H1 (cell line): ENCODE results near the gene FRK. TPM values are rescaled to one million over a fixed set of nuclear protein-coding genes. Genes with fewer than 3 reads are reported as not detected.

Experiments used
- CTCF ChIA-PET: fragments of 300-600 bp; sonication (Branson Sonifier 250); formaldehyde crosslinking; loops from one replicate; lab custom pipeline; 2021; ENCODE audit not compliant: partially characterized antibody; lab: Charles Lee
- POLR2A ChIA-PET: fragments of 300-600 bp; sonication (Branson Sonifier 250); formaldehyde crosslinking; loops from one replicate; lab custom pipeline; 2021; ENCODE audit warnings: inconsistent platforms; ENCODE audit not compliant: partially characterized antibody; lab: Charles Lee
- DNase-seq, 2 experiments: peaks; one replicate each; pipeline versions ENCODE4 v3.0.0 to v3.0.0-alpha.2; 2010 to 2022; ENCODE audit warnings: low spot score in 2 of 2, low read depth in 1 of 2, mixed read lengths in 1 of 2
- FAIRE-seq: peaks from 2 replicates; lab custom pipeline; 2011; peaks lifted over from hg19 to GRCh38; lab: Jason Lieb, UNC
- H2AFZ ChIP-seq: 2 replicates; pipeline ENCODE4 v1.8.1; 2012; ENCODE audit warnings: low read length, inconsistent platforms
- H2AK5ac ChIP-seq: 2 replicates; pipeline ENCODE4 v1.6.1; 2013; ENCODE audit warnings: low read depth, low read length
- H2BK120ac ChIP-seq: replicated peaks from 2 replicates; pipeline ENCODE3; 2013; ENCODE audit warnings: low read depth, low read length, inconsistent platforms
- H2BK12ac ChIP-seq: 2 replicates; pipeline ENCODE4 v1.6.1; 2013; ENCODE audit warnings: low read depth, low read length
- H2BK15ac ChIP-seq: 2 replicates; pipeline ENCODE4 v1.6.1; 2013; ENCODE audit warnings: low read length
- H2BK20ac ChIP-seq: 2 replicates; pipeline ENCODE4 v1.6.1; 2013; ENCODE audit warnings: low read length
- H2BK5ac ChIP-seq: 2 replicates; pipeline ENCODE4 v1.6.1; 2013; ENCODE audit warnings: low read depth, low read length
- H3K14ac ChIP-seq: 2 replicates; pipeline ENCODE4 v1.6.1; 2013; ENCODE audit warnings: inconsistent platforms; ENCODE audit not compliant: insufficient read length
- H3K18ac ChIP-seq: 2 replicates; pipeline ENCODE4 v1.6.1; 2013; ENCODE audit warnings: low read length; ENCODE audit errors: extremely low read depth
- H3K23ac ChIP-seq: 2 replicates; pipeline ENCODE4 v1.6.1; 2013; ENCODE audit warnings: inconsistent platforms; ENCODE audit not compliant: insufficient read length
- H3K23me2 ChIP-seq: 2 replicates; pipeline ENCODE4 v1.6.1; 2013; ENCODE audit warnings: low read depth, low read length
- H3K27ac ChIP-seq: 2 replicates; pipeline ENCODE4 v1.6.1; 2011; ENCODE audit warnings: low read depth, low read length, inconsistent platforms
- H3K27me3 ChIP-seq, 4 experiments: replicated peaks in 1 of 4; 1 replicate in 1 of 4; 2 replicates in 3 of 4; pipeline versions ENCODE4 v1.6.1 to v1.8.1; 2011 to 2013; ENCODE audit warnings: low read length in 3 of 4, mild to moderate bottlenecking in 3 of 4, inconsistent platforms in 2 of 4, mixed read lengths in 2 of 4, moderate library complexity in 1 of 4; ENCODE audit not compliant: control insufficient read depth in 3 of 4, insufficient read depth in 3 of 4; ENCODE audit errors: extremely low read depth in 1 of 4
- H3K36me3 ChIP-seq, 4 experiments: 2 replicates each; pipeline versions ENCODE4 v1.6.1 to v1.8.1; 2011 to 2013; ENCODE audit warnings: mild to moderate bottlenecking in 4 of 4, low read length in 3 of 4, moderate library complexity in 2 of 4, control low read depth in 1 of 4, inconsistent platforms in 1 of 4; ENCODE audit not compliant: insufficient read depth in 4 of 4, control insufficient read depth in 2 of 4
- H3K4ac ChIP-seq: replicated peaks from 2 replicates; pipeline ENCODE3; 2013; ENCODE audit warnings: low read length, low read depth, mixed read lengths, inconsistent platforms; ENCODE audit not compliant: insufficient read length
- H3K4me1 ChIP-seq, 4 experiments: replicated peaks in 1 of 4; 1 replicate in 1 of 4; 2 replicates in 3 of 4; pipeline versions ENCODE4 v1.6.1 to v1.8.1; 2011 to 2013; ENCODE audit warnings: low read length in 3 of 4, inconsistent platforms in 2 of 4, mixed read lengths in 1 of 4; ENCODE audit not compliant: insufficient read depth in 4 of 4, control insufficient read depth in 3 of 4
- H3K4me2 ChIP-seq, 2 experiments: 2 replicates each; pipeline versions ENCODE4 v1.6.1 to v1.8.1; 2011 to 2013; ENCODE audit warnings: low read depth in 2 of 2, low read length in 2 of 2, control low read depth in 1 of 2, inconsistent platforms in 1 of 2, mild to moderate bottlenecking in 1 of 2; ENCODE audit not compliant: insufficient read depth in 1 of 2
- H3K4me3 ChIP-seq, 4 experiments: fragments of 200-600, 300-600 bp in 1 of 4; sonication (generic), shearing (Covaris generic), sonication (Bioruptor Twin) in 1 of 4; 2 replicates each; pipeline versions ENCODE4 v1.5.1 to v1.8.1; 2011 to 2016; ENCODE audit warnings: low read length in 4 of 4, low read depth in 3 of 4, control low read depth in 2 of 4, inconsistent platforms in 2 of 4, mild to moderate bottlenecking in 2 of 4, mixed read lengths in 1 of 4, moderate library complexity in 1 of 4; ENCODE audit not compliant: insufficient read depth in 2 of 4; ENCODE audit errors: extremely low read depth in 1 of 4
- H3K56ac ChIP-seq: replicated peaks from 2 replicates; pipeline ENCODE3; 2013; ENCODE audit warnings: low read depth, mild to moderate bottlenecking, mixed read lengths, low read length, inconsistent platforms; ENCODE audit not compliant: insufficient read length
- H3K79me1 ChIP-seq: 2 replicates; pipeline ENCODE4 v1.6.1; 2013; ENCODE audit warnings: low read depth, low read length, control low read depth
- H3K79me2 ChIP-seq, 2 experiments: 2 replicates each; pipeline versions ENCODE4 v1.6.1 to v1.8.1; 2012 to 2013; ENCODE audit warnings: low read length in 2 of 2, mild to moderate bottlenecking in 2 of 2, inconsistent platforms in 1 of 2; ENCODE audit not compliant: insufficient read depth in 2 of 2, control insufficient read depth in 1 of 2
- H3K9ac ChIP-seq, 4 experiments: replicated peaks in 1 of 4; 1 replicate in 1 of 4; 2 replicates in 3 of 4; pipeline versions ENCODE4 v1.6.1 to v1.8.1; 2011 to 2013; ENCODE audit warnings: low read depth in 3 of 4, low read length in 3 of 4, control low read depth in 2 of 4, mild to moderate bottlenecking in 2 of 4, moderate library complexity in 2 of 4, inconsistent platforms in 1 of 4; ENCODE audit errors: extremely low read depth in 1 of 4
- H3K9me3 ChIP-seq, 2 experiments: 2 replicates each; pipeline versions ENCODE4 v1.6.1 to v1.8.1; 2012 to 2013; ENCODE audit warnings: mild to moderate bottlenecking in 2 of 2, moderate library complexity in 2 of 2, control low read depth in 1 of 2, inconsistent platforms in 1 of 2, low read depth in 1 of 2, low read length in 1 of 2, mixed read lengths in 1 of 2; ENCODE audit not compliant: insufficient read depth in 2 of 2
- H4K20me1 ChIP-seq, 2 experiments: replicated peaks in 1 of 2; 2 replicates each; pipeline versions ENCODE3 to v1.8.1; 2011 to 2013; ENCODE audit warnings: inconsistent platforms in 2 of 2, low read length in 2 of 2, mild to moderate bottlenecking in 1 of 2; ENCODE audit not compliant: insufficient read depth in 2 of 2, control insufficient read depth in 1 of 2
- H4K5ac ChIP-seq: 2 replicates; pipeline ENCODE4 v1.6.1; 2013; ENCODE audit warnings: low read length, low read depth, mixed read lengths, inconsistent platforms; ENCODE audit not compliant: insufficient read length
- H4K8ac ChIP-seq: 2 replicates; pipeline ENCODE4 v1.8.0; 2013; ENCODE audit warnings: mild to moderate bottlenecking, moderate library complexity, low read length, inconsistent platforms; ENCODE audit not compliant: insufficient read depth; ENCODE audit errors: extremely low read depth
- H4K91ac ChIP-seq: replicated peaks from 2 replicates; pipeline ENCODE3; 2013; ENCODE audit warnings: low read length, mixed read lengths, inconsistent platforms; ENCODE audit not compliant: insufficient read length
- CREB1 ChIP-seq: IDR thresholded peaks from 2 replicates; pipeline ENCODE4 v1.6.1; 2012; ENCODE audit warnings: inconsistent platforms
- CTBP2 ChIP-seq: IDR thresholded peaks from 2 replicates; pipeline ENCODE4 v1.7.0; 2011; ENCODE audit warnings: borderline replicate concordance, mild to moderate bottlenecking, moderate library complexity, mixed read lengths, low read length; ENCODE audit not compliant: insufficient read depth, insufficient read length
- GTF2F1 ChIP-seq: IDR thresholded peaks from 2 replicates; pipeline ENCODE4 v1.6.1; 2012; ENCODE audit warnings: low read depth, low read length, improper control_type of control experiment, borderline replicate concordance
- KDM4A ChIP-seq: IDR thresholded peaks from one replicate; pipeline ENCODE4 v1.7.1; 2012; ENCODE audit warnings: low read depth, mild to moderate bottlenecking, moderate library complexity, low read length, inconsistent platforms; ENCODE audit not compliant: severe bottlenecking
- MAX ChIP-seq: IDR thresholded peaks from 2 replicates; pipeline ENCODE4 v1.6.1; 2012; ENCODE audit warnings: inconsistent platforms
- RAD21 ChIP-seq, 2 experiments: IDR thresholded peaks in 1 of 2; conservative IDR thresholded peaks in 1 of 2; 2 replicates each; pipeline ENCODE4 v1.6.1; 2011; ENCODE audit warnings: low read depth in 2 of 2, low read length in 2 of 2, improper control_type of control experiment in 1 of 2, inconsistent platforms in 1 of 2, mild to moderate bottlenecking in 1 of 2, moderate library complexity in 1 of 2
- SIX5 ChIP-seq: IDR thresholded peaks from 2 replicates; pipeline ENCODE4 v1.6.1; 2011; ENCODE audit warnings: mild to moderate bottlenecking, low read depth, low read length
- TAF7 ChIP-seq: optimal IDR thresholded peaks from 2 replicates; pipeline ENCODE3; 2011; ENCODE audit warnings: low read depth, mild to moderate bottlenecking, inconsistent platforms, low read length, moderate library complexity, borderline replicate concordance
- USF2 ChIP-seq: IDR thresholded peaks from 2 replicates; pipeline ENCODE4 v1.6.1; 2011; ENCODE audit warnings: low read length, improper control_type of control experiment
- WGBS, 2 experiments: shearing (Covaris generic) in 1 of 2; methylation state at CpG; one replicate each; pipeline versions ENCODE4 v1.1.6 to v1.1.7; 2013 to 2015; ENCODE audit warnings: low lambda C conversion rate in 2 of 2, mixed read lengths in 2 of 2, inconsistent platforms in 1 of 2, low coverage in 1 of 2, missing lambda C conversion rate in 1 of 2; ENCODE audit not compliant: insufficient replicate concordance in 2 of 2, insufficient coverage in 1 of 2, insufficient read length in 1 of 2; ENCODE audit errors: extremely low coverage in 1 of 2, missing lambda C conversion rate in 1 of 2; 5-methylcytosine and 5-hydroxymethylcytosine counted together
- polyA plus RNA-seq, 7 experiments: library from polyadenylated mRNA; depleted of rRNA in 3 of 7; stranded (reverse) in 5 of 7; unstranded in 2 of 7; fragments of >200 nt in 5 of 7; fragments of 200-250 nt in 2 of 7; gene quantifications; 1 replicate in 5 of 7; 2 replicates in 1 of 7; 4 replicates in 1 of 7; pipeline versions ENCODE4 v1.2.1 to v1.2.3, GENCODE V29; 2011 to 2013; ENCODE audit warnings: missing spikeins in 2 of 7, mixed read lengths in 2 of 7
- total RNA-seq: library from RNA; stranded (reverse); fragmentation: NEBNext Ultra II Directional; extraction: Animal tissue kit (Norgen Biotek cat#: 25700); gene quantifications from 2 replicates; pipeline ENCODE4 v1.2.1, GENCODE V29; 2021

The FRK gene
- total and polyA plus RNA-seq, 2 of the 8 experiments (the other 6 are each of a cell fraction or from before 2014, with no cell fraction given): 0.11 to 0.24 TPM

- no peak overlapping the region for H3K4ac ChIP-seq
- CTCF ChIA-PET: interaction anchor here (0.9 to 2.8 kb wide), 4 partner anchors 9 to 99 kb away, joined by 4 to 11 read pairs (median 8); no protein-coding TSS in a partner anchor
- H3K23me2 ChIP-seq: no peaks in the 10 kb centered on the region
- H4K8ac ChIP-seq: no peak overlapping the region
- no peak overlapping the region for H3K23ac ChIP-seq
- H3K4me3 ChIP-seq: no peak overlapping the region
- H2BK5ac ChIP-seq: no peak overlapping the region
- H3K9me3 ChIP-seq: no peaks in the 10 kb centered on the region
- no peak overlapping the region for H2BK120ac ChIP-seq
- no peak overlapping the region for H2AK5ac ChIP-seq
- no peaks in the 10 kb centered on the region for H3K79me2 ChIP-seq
- H4K5ac ChIP-seq: no peak overlapping the region
- TF ChIP-seq SIX5: no peak
- no peak for TF ChIP-seq CTBP2
- TF ChIP-seq KDM4A: no peak
- no peak for TF ChIP-seq GTF2F1
- no peak for TF ChIP-seq USF2
- no peak for TF ChIP-seq MAX
- TF ChIP-seq CREB1: no peak
- no peak for TF ChIP-seq TAF7
- TF ChIP-seq RAD21 (IDR thresholded peaks at IDR 0.05 in 1 of 2, conservative IDR thresholded peaks at IDR 0.05 in 1 of 2; ENCODE audit: low read depth in 2 of 2, low read length in 2 of 2): no peak
- DNase-seq (no peak), FAIRE-seq (no peak)
- no peaks in the 10 kb centered on the region for H3K79me1 ChIP-seq
- H3K14ac ChIP-seq: no peak overlapping the region
- 90% methylated on average over 3 of the region's 3 CpGs; no CpG with 5 or more reads in 1 of the 2 experiments for WGBS, 2 experiments
- H3K36me3 ChIP-seq: no peaks in the 10 kb centered on the region
- no peak overlapping the region for H3K4me2 ChIP-seq
- no peak overlapping the region for H2BK12ac ChIP-seq
- H3K56ac ChIP-seq: no peak overlapping the region
- H2BK15ac ChIP-seq: no peak overlapping the region
- POLR2A ChIA-PET: no interaction called here
- H3K27me3 ChIP-seq: no peaks in the 10 kb centered on the region
- H3K9ac ChIP-seq: no peak overlapping the region
- no peak overlapping the region for H2AFZ ChIP-seq
- no peak overlapping the region; the same call in 1 of the 2 replicates for H2BK20ac ChIP-seq
- H3K4me1 ChIP-seq: peaks cover 0 to 3% (median 0%) of the 10 kb centered on the region in 4 experiments; a peak in 1 of 7 replicates
- H3K27ac ChIP-seq: no peak overlapping the region
- H4K91ac ChIP-seq: no peak overlapping the region
- no peak overlapping the region for H3K18ac ChIP-seq
- H4K20me1 ChIP-seq: no peaks in the 10 kb centered on the region
These were observed 50.3 kb downstream of the FRK start for GRCh38 chr6:116010386-116010785.
